Cardiac septum (tissue), 1 donor: ENCODE measurements around the gene ABCA13. TPM values are rescaled to one million over a fixed set of nuclear protein-coding genes. Genes with fewer than 3 reads are reported as not detected.

ENCODE experiments used
- DNase-seq: peaks from one replicate; pipeline ENCODE4 v3.0.0-alpha.2; 2020; ENCODE audit warnings: low spot score
- intact Hi-C: fragments of 100-400 bp; cut with DNase I; formaldehyde crosslinking; loops from one replicate; pipeline ENCODE4 v1.14.0; 2022
- total RNA-seq: library from RNA; stranded (reverse); fragmentation: NEBNext Ultra II Directional; extraction: Animal tissue kit (Norgen Biotek cat#: 25700); gene quantifications from one replicate; pipeline ENCODE4 v1.2.1, GENCODE V29; 2021
- donor health status: DM: no; HTN: no; CAD: no.

The ABCA13 gene
- total RNA-seq, 1 donor from 2014 or later, result 0.19 TPM

- intact Hi-C loops, result no loop called here
Observed at GRCh38 chr7:48458701-48459524, 287.7 kb downstream of the ABCA13 start.

GRCh38 chr7:48466713-48467112, 295.5 kb downstream of the ABCA13 start:
- intact Hi-C loops, result no loop called here
- DNase-seq, result no peak

More at GRCh38 chr7:48458701-48459524, 287.7 kb downstream of the ABCA13 start:
- DNase-seq, result no peak

GRCh38 chr7:48471196-48471595, 299.9 kb downstream of the ABCA13 start:
- intact Hi-C loops, result no loop called here
- DNase-seq, result no peak

GRCh38 chr7:48472640-48473039, 301.4 kb downstream of the ABCA13 start:
- no peak for DNase-seq
- intact Hi-C loops, result no loop called here

GRCh38 chr7:48473205-48473865, 302.1 kb downstream of the ABCA13 start:
- DNase-seq, result no peak
- intact Hi-C loops, result no loop called here

- no peak for DNase-seq
- intact Hi-C loops, result no loop called here
Observed at GRCh38 chr7:48481235-48481634, 310.0 kb downstream of the ABCA13 start.

GRCh38 chr7:48497521-48497920, 326.3 kb downstream of the ABCA13 start:
- intact Hi-C loops, result no loop called here
- no peak for DNase-seq

GRCh38 chr7:48502021-48502420, 330.8 kb downstream of the ABCA13 start:
- intact Hi-C loops, result no loop called here
- DNase-seq, result no peak

- intact Hi-C loops, result no loop called here
Observed at GRCh38 chr7:48505051-48505450, 333.8 kb downstream of the ABCA13 start.

GRCh38 chr7:48505466-48505865, 334.2 kb downstream of the ABCA13 start:
- intact Hi-C loops, result no loop called here
- no peak for DNase-seq

More at GRCh38 chr7:48505051-48505450, 333.8 kb downstream of the ABCA13 start:
- DNase-seq, result no peak

- DNase-seq, result no peak
- intact Hi-C loops, result no loop called here
Observed at GRCh38 chr7:48506569-48506968, 335.3 kb downstream of the ABCA13 start.

GRCh38 chr7:48511080-48511479, 339.8 kb downstream of the ABCA13 start:
- intact Hi-C loops, result no loop called here
- no peak for DNase-seq

- DNase-seq, result no peak
- intact Hi-C loops, result no loop called here
Observed at GRCh38 chr7:48512892-48513291, 341.6 kb downstream of the ABCA13 start.

- no peak for DNase-seq
- intact Hi-C loops, result no loop called here
Observed at GRCh38 chr7:48515171-48515570, 343.9 kb downstream of the ABCA13 start.

GRCh38 chr7:48518092-48518491, 346.8 kb downstream of the ABCA13 start:
- DNase-seq, result no peak
- intact Hi-C loops, result no loop called here

- intact Hi-C loops, result no loop called here
- no peak for DNase-seq
Observed at GRCh38 chr7:48522692-48523091, 351.4 kb downstream of the ABCA13 start.

GRCh38 chr7:48525736-48526732, 354.8 kb downstream of the ABCA13 start:
- intact Hi-C loops, result no loop called here
- no peak for DNase-seq

GRCh38 chr7:48528646-48529045, 357.4 kb downstream of the ABCA13 start:
- intact Hi-C loops, result no loop called here
- DNase-seq, result no peak

GRCh38 chr7:48537561-48537960, 366.3 kb downstream of the ABCA13 start:
- no peak for DNase-seq
- intact Hi-C loops, result no loop called here

GRCh38 chr7:48540746-48541145, 369.5 kb downstream of the ABCA13 start:
- intact Hi-C loops, result no loop called here
- no peak for DNase-seq
